Fibroblast of skin of right biceps (primary cell): ENCODE results near the gene L3MBTL4.

ENCODE experiments used
- DNase-seq: peaks from one replicate; pipeline ENCODE4 v3.0.0-alpha.2; 2013

The L3MBTL4 gene

DNA sequence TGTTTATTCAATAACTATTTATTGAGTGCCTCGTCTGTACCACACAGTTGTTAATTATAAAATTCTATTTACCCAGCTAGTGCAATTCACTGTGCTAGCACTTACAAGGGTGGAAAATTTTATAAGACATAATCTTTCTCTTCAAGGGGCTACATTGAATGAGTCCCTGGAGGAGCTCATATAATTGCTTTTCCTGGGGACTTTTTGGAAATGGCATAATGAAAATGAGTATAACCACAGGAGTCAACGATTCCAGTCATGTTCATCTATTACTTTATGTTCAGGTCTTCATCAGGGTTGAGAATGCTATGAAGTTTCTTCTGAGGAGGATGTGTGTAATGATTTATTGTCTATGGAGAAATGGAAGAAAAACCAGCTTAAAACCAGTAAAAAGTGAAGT lies 466.5 kb downstream of the L3MBTL4 start:
- no peak for DNase-seq

DNA sequence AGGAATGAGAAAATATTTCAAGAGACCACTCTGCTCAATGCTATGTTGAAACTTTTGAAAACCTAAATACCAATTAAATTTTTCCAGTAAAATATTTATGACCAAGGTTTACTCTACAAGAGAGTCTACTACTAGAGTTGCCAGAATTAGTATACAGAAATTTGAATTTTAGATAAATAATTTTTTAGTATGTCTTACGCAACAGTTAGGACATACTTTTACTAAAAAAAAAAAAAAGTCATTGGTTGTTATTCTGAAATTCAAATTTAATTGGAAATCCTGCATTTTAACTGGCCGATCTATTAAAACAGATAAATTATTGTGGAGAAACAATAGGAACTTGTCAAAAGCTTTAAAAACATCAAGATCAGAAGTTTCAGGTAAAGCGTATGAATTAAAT lies 470.3 kb downstream of the L3MBTL4 start:
- no peak for DNase-seq

DNA sequence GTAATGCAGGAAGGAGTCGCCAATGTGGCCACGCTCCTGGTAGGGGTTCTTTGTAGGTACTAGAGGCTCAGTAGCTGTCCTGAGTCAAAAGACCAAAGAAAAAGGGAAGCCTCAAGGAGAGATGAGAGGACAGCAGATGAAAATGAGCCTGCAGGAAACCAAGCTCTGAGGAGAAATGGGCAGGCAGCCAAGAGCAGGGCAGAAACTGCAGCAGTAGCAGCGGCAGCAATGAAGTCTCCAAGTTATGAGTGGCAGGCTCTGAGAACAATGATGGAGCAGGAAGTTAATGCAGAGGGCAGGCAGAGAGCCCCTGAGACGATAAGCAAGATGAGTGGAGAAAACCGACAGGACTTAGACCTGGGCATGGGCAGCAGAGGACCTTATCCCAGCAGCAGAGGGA lies 471.2 kb downstream of the L3MBTL4 start:
- peak; percentile 36 for DNase-seq

DNA sequence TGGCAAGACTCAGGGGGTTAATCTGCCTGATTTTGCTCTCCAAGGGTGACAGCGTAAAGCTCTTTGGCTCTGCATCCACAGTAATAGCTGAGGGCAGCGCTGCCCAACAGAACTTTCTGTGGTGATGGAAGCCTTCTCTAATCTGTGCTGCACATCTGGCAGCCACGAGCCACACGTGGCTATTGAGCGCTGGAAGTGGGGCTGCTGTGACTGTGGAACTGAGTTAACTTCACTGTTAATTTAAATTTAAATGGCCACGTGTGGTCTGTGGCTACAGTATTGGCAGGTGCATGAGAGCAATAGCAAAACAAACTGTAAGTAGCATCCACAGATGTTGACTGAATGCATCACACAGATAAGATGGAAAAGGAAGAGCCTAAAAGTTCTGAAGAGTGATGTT lies 472.1 kb downstream of the L3MBTL4 start:
- no peak for DNase-seq

DNA sequence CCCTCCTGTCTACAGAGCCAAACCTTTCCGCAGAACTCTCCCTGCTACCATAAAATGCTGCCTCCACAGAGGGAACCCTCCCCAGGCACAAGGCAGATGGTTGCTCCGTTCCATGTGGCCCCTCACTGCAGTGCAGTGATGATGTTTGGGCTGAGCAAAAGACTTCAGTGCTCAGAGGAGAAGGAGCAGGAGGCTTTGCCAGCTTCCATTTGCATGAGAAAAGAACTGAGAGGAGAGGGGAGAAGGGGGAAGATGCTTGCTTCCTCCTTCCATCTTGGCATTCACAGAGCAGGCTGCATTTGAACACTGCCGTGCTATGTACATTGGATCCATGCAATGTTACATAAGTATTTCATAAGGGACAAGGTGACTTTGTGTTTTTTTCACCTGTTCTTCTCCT lies 472.8 kb downstream of the L3MBTL4 start:
- no peak for DNase-seq

DNA sequence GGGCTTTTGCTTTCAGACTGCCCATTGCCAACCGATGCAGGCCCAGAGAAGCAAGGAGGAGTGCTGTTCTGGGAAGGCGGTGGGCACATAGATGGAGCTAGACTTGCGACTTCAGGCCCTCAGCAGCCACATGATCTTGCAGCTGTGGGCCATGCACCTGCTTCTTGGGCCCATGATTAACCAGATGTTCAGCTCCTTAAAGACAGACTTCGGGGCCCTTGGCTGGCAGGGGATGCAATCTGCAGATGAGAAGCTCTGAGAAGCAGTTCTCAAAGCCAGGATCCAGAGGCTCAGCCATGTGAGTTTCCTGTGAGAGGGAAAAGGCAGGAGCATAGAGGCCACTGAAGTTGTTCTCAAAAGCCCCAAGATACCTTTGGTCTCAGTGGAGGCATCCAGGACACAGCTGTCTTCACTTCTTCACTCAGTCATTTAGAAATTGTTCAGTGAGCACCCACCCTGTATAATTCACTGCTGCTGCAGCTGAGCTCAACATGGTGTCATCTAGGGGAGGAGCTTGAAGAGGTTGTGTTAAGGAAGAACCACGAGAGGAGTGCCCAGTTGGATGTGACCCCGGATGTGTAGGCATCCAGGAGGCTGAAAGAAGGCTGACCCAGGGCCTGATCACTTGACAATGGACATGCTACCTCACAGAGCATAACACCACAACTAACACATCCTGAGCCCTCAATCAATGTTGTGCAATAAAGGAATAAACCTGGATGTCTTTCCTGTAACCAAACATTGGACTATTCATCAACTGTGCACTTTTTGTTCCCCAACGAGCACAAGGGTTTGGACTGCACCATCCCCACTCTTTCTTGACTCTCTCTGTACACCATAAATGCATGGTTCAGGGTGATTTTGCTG lies 474.7 kb downstream of the L3MBTL4 start:
- no peak for DNase-seq

DNA sequence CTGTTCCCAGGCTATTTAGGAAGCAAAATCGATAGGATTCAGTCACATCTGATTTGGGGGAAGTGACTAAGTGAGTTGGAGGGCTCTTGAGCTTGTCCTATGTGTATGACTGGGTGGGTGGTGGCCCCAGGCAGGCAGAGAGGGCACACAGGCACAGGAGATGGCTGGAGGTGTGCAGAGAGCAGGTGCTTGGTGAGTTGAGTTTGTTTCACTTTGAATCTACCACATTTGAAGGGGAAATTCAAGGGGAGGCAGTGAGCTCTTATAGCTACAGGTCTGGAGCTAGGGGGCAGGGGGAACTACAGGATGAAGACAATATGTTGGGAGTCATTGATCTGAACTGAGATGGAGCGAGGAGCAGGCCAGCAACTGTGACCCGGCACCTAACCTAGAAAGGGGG lies 476.9 kb downstream of the L3MBTL4 start:
- no peak for DNase-seq

DNA sequence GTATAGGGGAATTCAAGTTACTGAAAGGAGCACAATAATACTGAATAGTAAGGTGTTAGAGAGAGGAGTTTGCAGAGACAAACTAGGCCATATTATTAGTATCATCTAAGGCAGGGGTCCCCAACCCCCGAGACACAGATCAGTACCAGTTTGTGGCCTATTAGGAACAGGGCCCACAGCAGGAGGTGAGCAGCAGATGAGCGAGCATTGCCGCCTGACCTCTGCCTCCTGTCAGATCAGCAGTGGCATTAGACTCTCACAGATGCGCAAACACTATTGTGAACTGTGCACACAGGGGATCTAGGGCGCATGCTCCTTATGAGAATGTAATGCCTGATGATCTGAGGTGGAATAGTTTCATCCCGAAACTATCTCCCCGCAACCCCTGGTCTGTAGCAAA lies 477.6 kb downstream of the L3MBTL4 start:
- DNase-seq: no peak

DNA sequence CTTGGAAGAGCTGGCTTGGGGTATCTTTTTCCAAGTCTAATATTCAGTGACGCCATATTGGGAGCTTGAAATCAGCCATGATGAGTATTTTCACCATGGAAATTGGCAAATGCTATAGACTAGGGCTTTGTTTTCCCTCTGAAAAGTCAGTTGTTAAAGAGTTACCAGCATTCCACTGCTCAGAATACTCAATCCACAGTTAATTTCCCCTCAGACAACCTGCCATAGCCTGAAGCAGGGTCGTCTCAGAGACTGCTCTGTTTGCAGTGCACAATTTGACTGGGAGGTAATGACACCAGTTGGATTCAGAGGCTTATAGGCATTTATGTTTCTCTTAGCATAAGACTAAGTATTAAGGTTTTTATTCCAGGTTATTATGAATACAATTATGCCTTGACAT lies 483.9 kb downstream of the L3MBTL4 start:
- DNase-seq: no peak

DNA sequence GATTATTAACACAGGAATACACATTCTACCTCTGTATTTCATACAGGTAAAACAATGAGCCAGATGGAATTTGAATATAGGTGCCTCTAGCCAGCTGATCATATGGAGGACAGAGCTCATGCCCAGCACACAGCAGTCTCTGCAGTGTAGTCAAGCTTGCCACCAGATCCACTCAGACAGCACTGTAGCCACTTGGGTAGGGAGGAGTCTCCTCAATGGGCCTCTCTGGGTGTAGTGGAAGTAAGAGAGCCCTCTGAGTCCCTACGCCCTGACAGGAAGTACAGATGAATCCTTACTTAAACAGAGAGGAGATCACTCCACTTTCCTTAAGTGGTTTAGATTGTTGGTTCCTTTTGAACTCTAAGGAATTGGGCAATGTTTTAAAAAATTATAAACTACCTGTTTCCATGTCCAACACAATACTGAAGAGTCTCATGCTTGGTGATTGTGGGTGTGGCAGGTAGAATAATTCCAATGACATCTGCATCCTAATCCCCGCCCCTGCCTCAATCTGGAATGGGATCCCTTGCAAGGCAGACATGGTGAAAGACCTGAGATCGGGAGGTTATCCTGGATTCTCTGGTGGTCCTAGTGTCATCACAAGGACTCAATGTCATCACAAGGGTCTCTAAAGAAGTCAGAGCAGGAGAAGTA lies 496.4 kb downstream of the L3MBTL4 start:
- DNase-seq: no peak

DNA sequence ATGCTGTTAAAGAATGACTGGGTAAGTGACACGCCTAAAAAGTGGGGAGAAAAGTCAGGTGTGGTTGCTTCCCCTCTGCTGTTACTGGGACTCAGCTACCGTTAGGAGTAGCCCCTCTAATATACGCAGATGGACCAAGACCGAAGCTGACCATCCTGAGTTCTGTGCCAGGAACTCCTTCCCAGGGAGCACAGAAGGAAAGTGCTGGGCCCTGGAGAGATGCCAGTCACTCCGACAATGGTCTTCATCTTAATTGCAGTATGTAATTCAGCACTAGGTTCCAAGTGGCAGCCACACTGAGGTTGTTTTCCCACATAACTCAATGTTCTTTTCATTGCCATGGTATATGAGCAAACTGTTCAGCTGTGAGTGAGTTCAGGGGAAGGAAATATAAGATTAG lies 499.8 kb downstream of the L3MBTL4 start:
- DNase-seq: no peak

DNA sequence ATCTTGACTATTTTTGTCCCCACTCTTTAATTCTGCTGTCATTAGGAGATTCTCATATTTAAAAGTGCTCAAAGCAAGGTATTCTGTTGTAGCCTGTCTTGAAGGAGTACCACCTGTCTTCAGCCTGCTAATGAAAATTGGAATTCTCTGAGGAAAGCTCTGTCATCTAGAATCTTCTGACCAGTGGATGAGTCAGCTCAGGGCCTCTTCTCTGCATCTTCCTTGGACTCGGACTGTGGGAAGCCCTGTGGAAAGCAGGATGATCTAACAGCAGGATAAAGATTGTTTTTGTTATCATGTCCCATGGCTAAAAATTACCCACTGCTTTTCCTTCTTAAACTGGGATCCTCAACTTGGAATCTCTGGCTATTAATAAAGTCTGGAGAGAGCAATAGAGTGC lies 500.7 kb downstream of the L3MBTL4 start:
- DNase-seq: no peak

DNA sequence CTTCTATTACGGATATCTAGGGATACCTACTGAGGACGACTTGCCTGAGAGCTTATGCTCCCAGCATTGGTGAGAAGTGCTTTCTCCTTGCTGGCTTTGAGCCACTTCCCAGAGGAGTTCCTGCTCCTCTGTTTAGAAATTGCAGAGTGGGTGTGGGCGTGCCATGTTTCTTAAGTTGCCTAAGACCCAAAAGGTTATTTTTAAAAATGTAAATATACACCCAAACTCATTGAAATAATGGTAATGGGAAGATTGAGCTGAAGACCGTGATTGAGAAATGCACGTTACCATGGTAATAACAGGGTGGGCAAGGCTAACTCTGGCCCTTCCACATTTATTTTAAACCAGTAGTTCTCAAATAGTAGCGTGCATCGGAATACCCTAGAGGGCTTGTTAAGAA lies 502.1 kb downstream of the L3MBTL4 start:
- no peak for DNase-seq

DNA sequence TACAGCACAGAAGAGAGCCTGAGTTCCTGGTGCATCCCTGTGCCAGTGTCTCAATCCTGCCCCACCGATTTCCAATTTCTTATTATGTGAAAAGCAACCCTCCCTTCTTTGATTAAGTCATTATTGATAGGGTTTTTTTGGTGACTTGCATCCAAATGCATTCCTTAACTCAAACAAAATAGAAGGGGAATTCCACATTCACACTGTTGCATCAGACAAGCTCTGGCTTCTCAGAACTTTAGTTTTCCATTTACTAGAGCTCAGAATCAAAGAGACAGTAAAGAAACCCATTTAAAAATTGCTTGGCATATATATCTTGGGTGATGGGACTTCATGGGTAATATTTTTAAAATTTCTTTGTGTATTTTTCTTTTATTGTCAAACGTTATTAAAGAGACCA lies 505.6 kb downstream of the L3MBTL4 start:
- DNase-seq: no peak
